Loucy (cell line): ENCODE data around the gene RPS5.

ENCODE experiments used
- EZH2phosphoT487 ChIP-seq: fragments of 200-600 bp; IDR thresholded peaks from 2 replicates; pipeline ENCODE4 v1.6.1; 2018; ENCODE audit warnings: antibody characterized with exemption, mild to moderate bottlenecking, moderate library complexity, borderline replicate concordance
- TF ChIP-seq, protein P1 (sequence below): fragments of 200-600 bp; sonication (generic); conservative IDR thresholded peaks from 2 replicates; pipeline ENCODE4 v1.5.1; 2014; ENCODE audit warnings: mild to moderate bottlenecking, antibody characterized with exemption, low read length

DNA sequence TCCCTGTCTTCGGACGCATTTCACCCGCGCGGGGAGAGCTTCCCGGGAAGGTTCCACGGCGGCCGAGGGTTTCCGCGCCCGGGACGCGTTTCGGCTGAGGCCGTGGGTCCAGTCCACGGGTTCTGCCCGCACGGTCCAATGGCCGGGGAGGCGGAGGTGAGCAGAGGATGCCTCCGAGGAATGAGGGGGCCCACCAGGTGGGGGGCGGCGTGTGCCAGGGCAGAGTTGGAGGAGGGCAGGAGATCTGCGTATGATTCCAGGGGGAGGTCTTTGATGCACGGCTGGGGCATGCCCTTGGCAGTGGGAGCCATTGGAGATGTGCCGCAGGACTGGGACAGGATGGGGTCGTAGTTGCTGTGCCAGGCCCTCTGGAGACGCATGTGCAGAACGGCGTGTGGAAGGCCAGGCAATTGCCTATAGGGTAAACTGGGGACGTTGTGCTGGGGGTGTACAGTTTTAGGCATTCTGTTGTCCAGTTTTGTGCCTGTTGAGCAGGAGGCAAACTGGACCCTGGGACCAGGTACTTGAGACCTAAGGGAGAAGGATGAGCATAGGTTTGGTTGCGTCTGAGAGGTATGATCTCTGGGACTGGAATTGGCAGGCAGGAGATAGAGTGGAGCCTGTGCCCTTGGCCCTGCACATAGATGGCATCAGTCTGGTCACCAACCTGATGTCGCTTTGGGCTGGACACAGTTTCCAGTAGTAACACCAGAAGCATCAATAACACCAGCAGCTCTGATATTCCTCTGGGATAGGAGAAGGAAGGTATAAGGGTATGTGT lies 22.1 kb downstream of the RPS5 start:
- TF ChIP-seq, protein P1, sequence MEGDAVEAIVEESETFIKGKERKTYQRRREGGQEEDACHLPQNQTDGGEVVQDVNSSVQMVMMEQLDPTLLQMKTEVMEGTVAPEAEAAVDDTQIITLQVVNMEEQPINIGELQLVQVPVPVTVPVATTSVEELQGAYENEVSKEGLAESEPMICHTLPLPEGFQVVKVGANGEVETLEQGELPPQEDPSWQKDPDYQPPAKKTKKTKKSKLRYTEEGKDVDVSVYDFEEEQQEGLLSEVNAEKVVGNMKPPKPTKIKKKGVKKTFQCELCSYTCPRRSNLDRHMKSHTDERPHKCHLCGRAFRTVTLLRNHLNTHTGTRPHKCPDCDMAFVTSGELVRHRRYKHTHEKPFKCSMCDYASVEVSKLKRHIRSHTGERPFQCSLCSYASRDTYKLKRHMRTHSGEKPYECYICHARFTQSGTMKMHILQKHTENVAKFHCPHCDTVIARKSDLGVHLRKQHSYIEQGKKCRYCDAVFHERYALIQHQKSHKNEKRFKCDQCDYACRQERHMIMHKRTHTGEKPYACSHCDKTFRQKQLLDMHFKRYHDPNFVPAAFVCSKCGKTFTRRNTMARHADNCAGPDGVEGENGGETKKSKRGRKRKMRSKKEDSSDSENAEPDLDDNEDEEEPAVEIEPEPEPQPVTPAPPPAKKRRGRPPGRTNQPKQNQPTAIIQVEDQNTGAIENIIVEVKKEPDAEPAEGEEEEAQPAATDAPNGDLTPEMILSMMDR, result no peak
- TF ChIP-seq EZH2phosphoT487, result no peak
